ENCODE data around the gene HEXD.

The HEXD gene

GRCh38 chr17:82419540-82419939 is 1.4 kb downstream of the HEXD start:
- DNase-seq (ENCODE audit: low spot score) = no peak
- in situ Hi-C loops (cut with MboI; ENCODE audit: low sequenced_read_pairs, unreplicated experiment) = no loop called here
- TF ChIP-seq CTCF (IDR thresholded peaks at IDR 0.05; ENCODE audit: borderline replicate concordance, control extremely low read depth, extremely low read depth, insufficient read depth, missing control alignments) = no peak

GRCh38 chr17:82424001-82424862 is 6.1 kb downstream of the HEXD start:
- TF ChIP-seq CTCF (IDR thresholded peaks at IDR 0.05; ENCODE audit: borderline replicate concordance, control extremely low read depth, extremely low read depth, insufficient read depth, missing control alignments) = peak; percentile 20
- in situ Hi-C loops (cut with MboI; ENCODE audit: low sequenced_read_pairs, unreplicated experiment) = no loop called here
- peak; percentile 73 for DNase-seq (ENCODE audit: low spot score)

- no peak for TF ChIP-seq CTCF (IDR thresholded peaks at IDR 0.05; ENCODE audit: borderline replicate concordance, control extremely low read depth, extremely low read depth, insufficient read depth, missing control alignments)
- in situ Hi-C loops (cut with MboI; ENCODE audit: low sequenced_read_pairs, unreplicated experiment) = no loop called here
- no peak for DNase-seq (ENCODE audit: low spot score)
These were observed 6.7 kb downstream of the HEXD start for GRCh38 chr17:82424863-82425159.

- DNase-seq (ENCODE audit: low spot score) = no peak
- TF ChIP-seq CTCF (IDR thresholded peaks at IDR 0.05; ENCODE audit: borderline replicate concordance, control extremely low read depth, extremely low read depth, insufficient read depth, missing control alignments) = no peak
- in situ Hi-C loops (cut with MboI; ENCODE audit: low sequenced_read_pairs, unreplicated experiment) = no loop called here
These were observed 10.4 kb downstream of the HEXD start for GRCh38 chr17:82428546-82428945.

- in situ Hi-C loops (cut with MboI; ENCODE audit: low sequenced_read_pairs, unreplicated experiment) = no loop called here
- DNase-seq (ENCODE audit: low spot score) = no peak
- no peak for TF ChIP-seq CTCF (IDR thresholded peaks at IDR 0.05; ENCODE audit: borderline replicate concordance, control extremely low read depth, extremely low read depth, insufficient read depth, missing control alignments)
These were observed 11.7 kb downstream of the HEXD start for GRCh38 chr17:82429824-82430223.

GRCh38 chr17:82432017-82432416 is 13.9 kb downstream of the HEXD start:
- DNase-seq (ENCODE audit: low spot score) = no peak
- in situ Hi-C loops (cut with MboI; ENCODE audit: low sequenced_read_pairs, unreplicated experiment) = no loop called here
- no peak for TF ChIP-seq CTCF (IDR thresholded peaks at IDR 0.05; ENCODE audit: borderline replicate concordance, control extremely low read depth, extremely low read depth, insufficient read depth, missing control alignments)

Measured in GM13976 (cell line).